ENCODE results near the gene BTBD2.
"Not testable (repeated sequence)": the region's sequence is repeated elsewhere in the genome, so short reads cannot be mapped to it uniquely, and the experiment has no call there.

BTBD2 gene

GRCh38 chr19:2014131-2014571 lies 1.4 kb downstream of the BTBD2 start:
- DNase-seq (ENCODE audit: low read depth in 2 of 2) = no peak

GRCh38 chr19:2013683-2013961 lies 1.9 kb downstream of the BTBD2 start:
- no peak for DNase-seq (ENCODE audit: low read depth in 2 of 2)

- DNase-seq (ENCODE audit: low read depth in 2 of 2) = no peak
Observed at GRCh38 chr19:2012941-2013682, 2.4 kb downstream of the BTBD2 start.

DNA sequence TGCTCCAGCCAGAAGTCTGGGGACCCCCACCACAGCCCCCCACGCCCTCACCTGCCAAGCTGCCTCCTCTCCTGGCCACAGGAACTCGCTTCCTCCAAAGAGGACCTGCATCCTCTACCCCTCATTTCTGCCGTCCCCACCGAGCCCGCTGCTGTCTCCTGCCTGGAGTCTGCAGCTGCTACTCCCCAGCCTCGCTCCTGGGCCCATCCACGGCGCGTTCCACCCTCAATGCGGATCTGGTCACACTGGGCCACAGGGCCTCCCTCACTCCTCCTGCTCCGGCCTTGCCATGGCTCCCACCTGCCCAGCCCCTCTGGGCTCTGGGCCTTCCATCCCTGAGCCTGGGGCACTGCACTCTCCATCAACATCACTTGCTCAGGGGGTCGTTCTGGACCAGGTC lies 4.3 kb downstream of the BTBD2 start:
- DNase-seq (ENCODE audit: low read depth in 2 of 2) = no peak

DNA sequence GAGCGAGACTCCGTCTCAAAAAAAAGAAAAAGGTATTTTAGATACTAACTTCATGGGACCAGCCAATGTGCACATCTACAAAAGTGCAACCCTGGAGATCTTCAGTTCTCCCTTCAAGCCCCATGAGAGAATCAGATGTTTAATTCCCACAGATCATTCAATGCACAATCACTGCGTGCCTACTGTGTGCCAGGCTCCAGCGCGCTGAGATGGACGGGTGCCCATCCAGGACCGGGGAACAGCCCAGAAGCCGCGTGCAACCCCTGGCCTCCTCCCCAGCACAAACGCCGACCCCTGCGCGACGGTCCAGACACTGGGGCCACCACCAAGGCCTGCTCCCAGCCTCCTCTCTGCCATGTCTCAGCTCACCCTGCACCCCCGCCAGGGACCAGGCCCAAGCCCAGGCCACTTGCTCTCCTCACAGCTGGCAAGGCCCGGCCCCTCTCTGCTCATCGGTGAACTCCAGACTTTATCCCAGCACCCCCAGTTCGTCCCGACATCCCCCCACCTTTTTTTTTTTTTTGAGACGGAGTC lies 5.3 kb downstream of the BTBD2 start:
- DNase-seq (ENCODE audit: low read depth in 2 of 2) = no peak

DNA sequence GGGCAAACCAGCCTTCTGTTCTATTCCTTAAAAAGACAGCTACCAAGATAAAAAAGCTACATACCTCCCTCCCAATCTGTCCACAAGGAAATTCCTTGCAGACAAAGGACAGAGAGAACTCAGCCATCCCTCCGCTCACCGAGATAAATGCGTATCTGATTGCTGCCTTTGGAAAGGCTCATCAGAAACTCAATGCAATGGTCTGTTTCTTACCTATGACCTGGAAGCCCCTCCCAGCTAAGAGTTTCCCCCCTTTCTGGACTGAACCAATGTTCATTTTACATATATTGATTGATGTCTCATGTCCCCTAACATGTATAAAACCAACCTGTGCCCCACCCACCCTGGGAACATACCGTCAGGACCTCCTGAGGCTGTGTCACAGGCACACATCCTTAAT lies 11.6 kb downstream of the BTBD2 start:
- DNase-seq (ENCODE audit: low read depth in 2 of 2) = no peak

GRCh38 chr19:1999856-2000515 lies 15.5 kb downstream of the BTBD2 start:
- no peak for DNase-seq (ENCODE audit: low read depth in 2 of 2)

GRCh38 chr19:1998712-1999708 lies 16.5 kb downstream of the BTBD2 start:
- DNase-seq (ENCODE audit: low read depth in 2 of 2) = no peak

DNA sequence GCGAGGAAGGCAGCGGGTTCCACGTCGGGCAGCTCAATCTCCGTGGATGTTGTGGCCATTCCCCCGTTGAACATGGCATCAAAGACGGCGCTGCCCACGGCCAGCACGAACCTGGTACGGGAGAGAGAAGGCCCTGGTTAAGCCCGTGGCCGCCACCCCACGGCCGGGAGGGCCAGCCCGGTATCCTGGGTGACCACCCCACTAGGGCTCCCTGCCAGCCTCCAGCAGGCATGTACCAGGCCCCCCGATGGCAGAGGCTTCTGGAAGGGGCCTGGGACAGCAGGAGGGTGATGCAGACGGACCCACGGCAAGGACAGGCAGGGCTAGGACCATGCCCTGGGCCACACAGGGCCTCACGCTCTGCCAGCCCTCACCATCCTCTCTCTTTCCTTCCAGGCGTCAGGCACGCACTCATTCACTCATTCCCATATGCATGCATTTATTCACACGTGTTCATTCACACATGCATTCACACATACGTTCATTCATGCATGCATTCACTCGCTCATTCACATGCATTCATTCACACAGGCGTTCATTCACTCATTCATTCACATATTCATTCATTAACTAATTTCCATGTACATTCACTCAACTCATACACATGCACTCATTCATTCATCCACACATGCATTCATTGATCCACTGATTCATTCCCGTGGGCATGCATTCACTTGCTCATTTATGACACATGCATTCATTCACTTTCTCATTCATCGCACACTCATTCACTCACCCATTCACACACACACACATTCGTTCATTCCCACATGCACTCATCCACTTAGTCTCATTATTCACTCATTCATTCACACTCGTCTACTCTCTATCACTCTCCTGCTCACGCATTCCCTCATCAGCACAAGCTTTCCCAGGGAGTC lies 17.9 kb downstream of the BTBD2 start:
- DNase-seq (ENCODE audit: low read depth in 2 of 2) = no peak

DNA sequence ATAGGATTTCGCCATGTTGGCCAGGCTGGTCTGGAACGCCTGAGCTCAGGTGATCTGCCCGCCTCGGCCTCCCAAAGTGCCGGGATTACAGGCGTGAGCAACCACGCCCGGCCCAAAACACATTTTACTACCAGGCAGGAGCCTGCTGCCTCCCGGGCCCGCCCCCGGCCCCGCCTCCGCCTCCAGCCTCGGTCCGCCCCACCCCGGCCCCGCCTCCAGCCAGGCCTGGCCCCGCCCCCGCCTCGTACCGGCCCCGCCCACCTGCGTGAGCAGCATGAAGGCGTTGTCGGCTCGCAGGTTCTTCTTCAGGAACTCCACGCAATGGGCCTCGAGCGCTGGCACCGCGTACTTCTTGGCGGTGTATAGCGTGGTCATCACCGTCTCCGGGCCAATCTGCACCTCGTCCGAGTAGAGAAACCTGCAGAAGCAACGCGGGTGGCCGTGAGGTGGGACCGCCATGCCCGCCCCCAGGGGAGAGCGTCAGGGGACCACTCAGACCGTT lies 22.7 kb downstream of the BTBD2 start:
- DNase-seq (ENCODE audit: low read depth in 2 of 2) = no peak

- no peak for DNase-seq (ENCODE audit: low read depth in 2 of 2)
Observed at GRCh38 chr19:1991018-1991913, 24.2 kb downstream of the BTBD2 start.

DNA sequence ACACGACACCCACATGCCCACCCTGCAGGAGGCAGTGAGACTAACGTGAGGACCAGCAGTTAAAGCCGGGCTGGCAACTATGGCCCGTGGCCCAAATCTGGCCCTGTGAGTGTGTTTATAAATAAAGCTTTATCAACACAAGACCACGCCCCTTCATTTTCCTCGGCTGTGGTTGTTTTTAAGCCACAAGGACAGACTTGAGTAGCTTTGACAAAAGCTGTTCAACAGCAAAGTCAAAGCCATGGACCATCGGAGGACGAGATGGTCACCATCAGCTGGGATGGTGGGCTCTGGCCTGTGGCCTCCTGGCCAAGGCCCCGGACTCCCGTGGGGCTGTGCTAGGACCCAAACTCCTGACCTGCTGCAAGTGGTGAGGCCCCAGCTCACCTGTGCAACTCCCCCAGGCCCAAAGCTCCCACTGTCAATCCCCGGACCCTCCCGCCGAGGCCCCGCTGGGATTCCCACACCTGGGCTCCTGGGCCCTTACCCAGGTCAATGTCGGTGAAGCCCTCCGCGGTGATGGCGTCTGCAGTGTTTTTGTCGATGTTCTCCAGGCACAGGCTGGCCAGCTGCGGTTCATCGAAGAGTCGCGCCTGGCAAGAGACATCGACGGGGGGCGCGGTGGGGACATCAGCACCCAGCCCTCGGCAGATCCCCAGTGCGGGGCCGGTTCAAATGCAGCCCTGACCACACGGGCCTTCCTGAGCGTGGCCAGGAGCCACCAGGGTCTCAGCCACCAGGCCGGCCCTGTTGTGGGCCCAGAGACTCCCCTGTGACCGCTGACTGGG lies 25.1 kb downstream of the BTBD2 start:
- no peak for DNase-seq (ENCODE audit: low read depth in 2 of 2)

DNA sequence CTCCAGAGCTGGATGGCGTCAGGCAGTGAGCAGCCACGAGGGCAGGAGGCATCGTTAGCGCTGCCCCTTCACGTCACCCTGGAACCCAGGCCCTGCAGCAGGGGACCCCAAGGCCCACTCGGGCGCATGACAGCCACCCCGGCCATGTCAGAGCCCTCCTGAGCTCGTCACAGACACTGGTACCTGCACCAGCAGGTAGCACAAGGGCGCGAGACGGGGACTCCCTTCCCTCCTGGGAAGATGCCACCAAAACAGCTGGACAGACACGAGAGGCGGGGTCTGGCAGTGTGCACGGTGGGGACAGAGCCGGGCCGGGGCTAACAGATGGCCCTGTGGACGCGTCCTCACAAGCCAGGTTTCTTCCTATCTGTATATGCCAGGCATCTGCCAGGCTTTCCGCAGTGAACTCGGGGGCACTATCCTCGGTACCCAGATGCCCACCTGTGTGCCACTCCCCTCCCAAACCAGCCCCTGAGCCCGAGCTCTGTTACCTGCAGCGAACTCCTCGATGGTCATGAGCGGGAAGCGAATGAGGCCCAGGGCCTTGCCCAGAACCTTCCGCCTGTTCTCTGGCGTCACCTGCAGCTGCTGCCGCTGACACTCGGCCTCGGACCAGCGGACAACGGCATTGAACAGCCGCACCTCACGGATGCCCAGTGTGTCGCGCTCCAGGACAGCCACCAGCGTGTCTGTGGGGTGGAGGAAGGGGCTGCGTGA lies 25.8 kb downstream of the BTBD2 start:
- DNase-seq (ENCODE audit: low read depth in 2 of 2) = no peak

DNA sequence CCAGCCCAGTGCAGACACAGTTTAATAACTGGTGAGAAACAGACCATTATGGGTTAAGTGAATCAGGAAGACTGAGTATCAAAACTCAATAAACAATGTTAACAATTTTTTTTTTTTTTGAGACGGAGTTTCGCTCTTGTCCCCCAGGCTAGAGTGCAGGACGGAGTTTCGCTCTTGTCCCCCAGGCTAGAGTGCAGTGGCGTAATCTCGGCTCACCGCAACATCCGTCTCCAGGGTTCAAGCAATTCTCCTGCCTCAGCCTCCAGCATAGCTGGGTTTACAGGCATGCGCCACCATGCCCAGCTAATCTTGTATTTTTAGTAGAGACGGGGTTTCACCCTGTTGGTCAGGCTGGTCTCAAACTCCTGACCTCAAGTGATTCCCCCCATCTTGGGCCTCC lies 27.1 kb downstream of the BTBD2 start:
- DNase-seq (ENCODE audit: low read depth in 2 of 2) = not testable (repeated sequence)

DNA sequence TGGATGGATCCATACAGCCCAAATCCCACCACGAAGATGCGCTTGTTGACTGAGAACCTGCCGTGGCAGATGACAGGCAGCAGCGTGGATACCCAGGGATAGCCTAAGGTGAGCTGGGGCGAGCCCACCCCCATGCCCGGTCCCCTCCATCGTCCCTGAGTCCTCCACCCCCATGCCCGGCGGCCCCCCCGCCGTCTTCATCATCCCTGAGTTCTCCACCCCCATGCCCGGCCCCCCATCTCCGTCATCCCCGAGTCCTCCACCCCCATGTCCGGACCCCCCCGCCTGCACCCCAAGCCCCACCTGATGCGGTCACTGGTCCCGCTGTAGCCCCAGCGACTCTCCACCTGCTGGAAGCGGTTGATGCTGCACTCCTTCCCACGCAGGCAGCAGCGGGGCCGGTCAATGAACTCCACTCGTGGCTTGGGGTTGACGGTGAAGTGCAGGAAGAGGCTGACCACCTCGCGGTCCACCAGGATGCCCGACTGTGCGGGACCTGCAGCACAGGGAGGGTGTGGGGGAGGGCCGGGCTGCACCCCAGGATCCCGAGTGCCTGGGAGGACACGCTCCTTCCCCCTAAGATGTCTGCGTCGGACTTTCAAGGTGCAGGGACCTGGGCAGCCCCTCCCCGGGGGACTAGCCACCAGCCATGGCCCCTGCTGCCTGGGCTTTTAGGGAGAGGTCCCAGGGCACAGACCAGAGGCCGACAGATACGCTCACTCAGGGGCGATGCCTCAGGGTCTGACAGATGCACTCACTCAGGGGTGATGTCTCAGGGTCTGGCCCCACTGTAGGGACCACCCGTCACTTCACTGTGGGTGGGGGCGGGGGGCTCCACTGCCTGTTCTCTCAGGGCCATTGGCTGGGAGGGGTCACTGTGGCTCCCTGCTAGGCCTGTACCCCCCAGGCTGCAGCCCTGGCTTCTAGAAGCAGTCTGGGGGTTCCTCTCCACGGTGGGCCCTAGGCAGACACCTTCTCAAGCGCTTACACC lies 28.0 kb downstream of the BTBD2 start:
- DNase-seq (ENCODE audit: low read depth in 2 of 2) = no peak

DNA sequence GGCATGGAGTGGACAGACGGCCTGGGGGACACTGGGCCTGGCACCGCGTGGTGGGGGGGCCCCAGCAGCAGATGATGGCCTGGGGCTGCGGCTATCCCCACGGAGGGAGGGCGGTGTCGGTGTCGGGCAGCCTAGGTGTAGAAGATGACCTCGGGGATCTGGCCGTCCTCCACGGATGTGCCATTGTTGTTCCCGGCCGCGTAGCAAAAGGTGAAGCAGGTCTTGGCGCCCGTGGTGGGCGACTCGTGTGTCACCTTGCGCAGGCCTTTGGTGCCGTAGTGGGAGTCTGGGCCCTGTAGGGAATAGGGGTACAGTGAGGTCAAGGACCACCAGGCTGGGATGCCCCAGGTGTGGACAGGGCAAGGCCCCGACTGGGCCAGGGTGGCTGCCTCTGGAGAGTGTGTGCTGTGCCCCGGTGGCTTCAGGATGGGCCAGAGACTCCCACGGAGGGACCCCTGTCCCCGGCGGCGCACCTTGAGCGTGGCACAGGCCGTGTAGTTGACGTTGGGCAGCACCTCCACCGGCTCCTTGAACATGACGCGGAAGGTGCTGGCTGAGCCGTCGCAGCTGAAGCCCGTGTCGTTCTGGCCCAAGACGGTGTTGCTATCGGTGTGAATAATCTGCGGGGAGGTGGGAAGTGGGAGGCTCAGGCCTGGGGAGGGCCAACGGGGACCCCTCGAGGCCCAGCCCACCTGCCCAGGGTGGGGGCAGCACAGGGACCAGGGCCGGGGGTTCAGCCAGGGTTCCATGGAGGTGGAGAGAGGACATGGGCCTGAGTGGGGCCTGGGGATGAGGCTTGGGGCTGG lies 29.0 kb downstream of the BTBD2 start:
- no peak for DNase-seq (ENCODE audit: low read depth in 2 of 2)

Data from fibroblast of skin of left biceps (primary cell).